OCI-LY7 (cell line): ENCODE data around the gene NELL1. TPM values are rescaled to one million over a fixed set of nuclear protein-coding genes. Genes with fewer than 3 reads are reported as not detected.

Experiments used
- BruUV-seq: library from RNA; stranded (reverse); fragments of 400-500 nt; replicated peaks from 2 replicates; lab custom pipeline; 2021; lab: Mats Ljungman, UMichigan
- CTCF ChIA-PET: fragments of 300-600 bp; sonication (Branson Sonifier 250); formaldehyde crosslinking; loops from one replicate; lab custom pipeline; 2022; ENCODE audit warnings: antibody characterized with exemption; ENCODE audit not compliant: unreplicated experiment; lab: Charles Lee
- POLR2A ChIA-PET: fragments of 300-600 bp; sonication (Branson Sonifier 250); formaldehyde crosslinking; loops from one replicate; lab custom pipeline; 2022; ENCODE audit warnings: antibody characterized with exemption; lab: Charles Lee
- DNase-seq: peaks from one replicate; pipeline ENCODE4 v3.0.0-alpha.2; 2015; ENCODE audit warnings: low spot score
- H2AFZ ChIP-seq: fragments of 200-600 bp; sonication (generic), shearing (Covaris generic); 2 replicates; pipeline ENCODE4 v1.6.1; 2014; ENCODE audit warnings: mild to moderate bottlenecking, antibody characterized with exemption, low read length, moderate library complexity
- H3K27ac ChIP-seq: fragments of 200-600 bp; sonication (generic); 2 replicates; pipeline ENCODE4 v1.5.1; 2014; ENCODE audit warnings: mixed run types, low read depth, mild to moderate bottlenecking, moderate library complexity, low read length, inconsistent platforms; ENCODE audit not compliant: poor library complexity, severe bottlenecking
- H3K36me3 ChIP-seq: fragments of 200-600 bp; sonication (generic); 2 replicates; pipeline ENCODE4 v1.6.1; 2014; ENCODE audit warnings: mild to moderate bottlenecking, antibody characterized with exemption, low read length, moderate library complexity, mixed read lengths; ENCODE audit not compliant: insufficient read depth
- H3K4me1 ChIP-seq: fragments of 200-600 bp; sonication (generic); 2 replicates; pipeline ENCODE4 v1.5.1; 2014; ENCODE audit warnings: mild to moderate bottlenecking, low read length; ENCODE audit not compliant: insufficient read depth, poor library complexity, severe bottlenecking
- H3K4me2 ChIP-seq: fragments of 200-600 bp; sonication (generic); 2 replicates; pipeline ENCODE4 v1.6.1; 2014; ENCODE audit warnings: mild to moderate bottlenecking, low read length
- H3K4me3 ChIP-seq: fragments of 200-600 bp; sonication (generic); 2 replicates; pipeline ENCODE4 v1.5.1; 2014; ENCODE audit warnings: mild to moderate bottlenecking, low read depth, low read length; ENCODE audit not compliant: poor library complexity, severe bottlenecking
- H3K79me2 ChIP-seq: fragments of 200-600 bp; sonication (generic); 2 replicates; pipeline ENCODE4 v1.6.1; 2016; ENCODE audit warnings: low read depth, mild to moderate bottlenecking, low read length, moderate library complexity, mixed read lengths; ENCODE audit not compliant: insufficient read depth
- H3K9me2 ChIP-seq: fragments of 200-600 bp; sonication (generic); 2 replicates; pipeline ENCODE4 v1.6.1; 2016; ENCODE audit warnings: mild to moderate bottlenecking, low read length, mixed read lengths; ENCODE audit not compliant: insufficient read depth
- H3K9me3 ChIP-seq: fragments of 200-600 bp; sonication (generic); 2 replicates; pipeline ENCODE4 v1.6.1; 2014; ENCODE audit warnings: mild to moderate bottlenecking, mixed run types, low read length, mixed read lengths
- H4K20me1 ChIP-seq: fragments of 200-600 bp; sonication (generic); 2 replicates; pipeline ENCODE4 v1.6.1; 2014; ENCODE audit warnings: mild to moderate bottlenecking, antibody characterized with exemption, low read length, moderate library complexity, mixed read lengths; ENCODE audit not compliant: insufficient read depth
- CTCF ChIP-seq: fragments of 200-600 bp; sonication (generic); conservative IDR thresholded peaks from 2 replicates; pipeline ENCODE4 v1.5.1; 2014; ENCODE audit warnings: mild to moderate bottlenecking, antibody characterized with exemption, low read length, moderate library complexity, mixed read lengths
- EZH2phosphoT487 ChIP-seq: fragments of 200-600 bp; sonication (generic); IDR thresholded peaks from 2 replicates; pipeline ENCODE4 v1.6.1; 2018; ENCODE audit warnings: low read depth, borderline replicate concordance, mild to moderate bottlenecking, mixed run types, antibody characterized with exemption, low read length, moderate library complexity, mixed read lengths
- intact Hi-C: fragments of 100-400 bp; cut with micrococcal nuclease; formaldehyde crosslinking; loops from one replicate; pipeline ENCODE4 v1.10.0; 2022; ENCODE audit not compliant: unreplicated experiment
- total RNA-seq, 2 experiments: library from RNA; depleted of rRNA in 1 of 2; stranded (reverse); fragments of >200 nt in 1 of 2; shearing (Covaris generic) in 1 of 2; gene quantifications; 2 replicates each; pipeline ENCODE4 v1.2.3, GENCODE V29; 2014 to 2022

Gene NELL1
- total RNA-seq, 2 experiments from 2014 or later, result not detected

- H3K27ac ChIP-seq, result no peak overlapping the region
- H3K9me3 ChIP-seq, result no peaks in the 10 kb centered on the region
- H3K79me2 ChIP-seq, result no peaks in the 10 kb centered on the region
- no peak overlapping the region for H3K4me3 ChIP-seq
- peaks cover 23% of the 10 kb centered on the region for H3K4me1 ChIP-seq
- no peak overlapping the region for H3K4me2 ChIP-seq
- TF ChIP-seq EZH2phosphoT487 (no peak), CTCF (no peak)
- CTCF ChIA-PET, result no interaction called here
- no peak for DNase-seq
- intact Hi-C loops, result no loop called here
- BruUV-seq, result no TSS peak
- H4K20me1 ChIP-seq, result no peaks in the 10 kb centered on the region
- no peak overlapping the region for H2AFZ ChIP-seq
- no peaks in the 10 kb centered on the region for H3K36me3 ChIP-seq
- H3K9me2 ChIP-seq, result no peaks in the 10 kb centered on the region
- POLR2A ChIA-PET, result no interaction called here
Observed at GRCh38 chr11:21561581-21561980, 892.2 kb downstream of the NELL1 start.

- H3K79me2 ChIP-seq, result no peaks in the 10 kb centered on the region
- no peaks in the 10 kb centered on the region for H3K9me3 ChIP-seq
- CTCF ChIA-PET, result interaction anchor here (0.5 kb wide), 1 partner anchor 1791 kb away, joined by 3 read pairs; no protein-coding TSS in a partner anchor
- no peak for TF ChIP-seq EZH2phosphoT487
- TF ChIP-seq CTCF, result no peak
- no peak overlapping the region for H3K4me3 ChIP-seq
- peak; percentile 19 for DNase-seq
- peak overlapping the region; percentile 42; the same call in 1 of the 2 replicates for H3K4me2 ChIP-seq
- peaks cover 23% of the 10 kb centered on the region for H3K4me1 ChIP-seq
- no peaks in the 10 kb centered on the region for H3K36me3 ChIP-seq
- BruUV-seq, result no TSS peak
- no peaks in the 10 kb centered on the region for H4K20me1 ChIP-seq
- no peak overlapping the region for H3K27ac ChIP-seq
- no peaks in the 10 kb centered on the region for H3K9me2 ChIP-seq
- POLR2A ChIA-PET, result no interaction called here
- intact Hi-C loops, result no loop called here
- H2AFZ ChIP-seq, result no peak overlapping the region
Observed at GRCh38 chr11:21564095-21564494, 894.7 kb downstream of the NELL1 start.

GRCh38 chr11:21564833-21565682 is 895.7 kb downstream of the NELL1 start:
- H3K27ac ChIP-seq, result no peak overlapping the region
- ChIA-PET POLR2A (interaction anchor here (1.8 kb wide), 1 partner anchor 9 kb away, joined by 6 read pairs; no protein-coding TSS in a partner anchor), CTCF (no interaction called here)
- no peak overlapping the region for H3K4me3 ChIP-seq
- no peaks in the 10 kb centered on the region for H4K20me1 ChIP-seq
- BruUV-seq, result no TSS peak
- no peaks in the 10 kb centered on the region for H3K9me2 ChIP-seq
- 0 out of 2 replicates have a peak overlapping the region, but pooled peaks have one; percentile 46 for H2AFZ ChIP-seq
- peak overlapping the region; percentile 42 for H3K4me2 ChIP-seq
- H3K79me2 ChIP-seq, result no peaks in the 10 kb centered on the region
- DNase-seq, result peak; percentile 0
- intact Hi-C loops, result no loop called here
- H3K36me3 ChIP-seq, result no peaks in the 10 kb centered on the region
- TF ChIP-seq EZH2phosphoT487, result no peak
- TF ChIP-seq CTCF, result no peak
- peaks cover 23% of the 10 kb centered on the region for H3K4me1 ChIP-seq
- H3K9me3 ChIP-seq, result no peaks in the 10 kb centered on the region
